ENCODE data around the gene WDR93.

GRCh38 chr15:89745768-89746167, 55.2 kb downstream of the WDR93 start:
- TF ChIP-seq, protein P1, sequence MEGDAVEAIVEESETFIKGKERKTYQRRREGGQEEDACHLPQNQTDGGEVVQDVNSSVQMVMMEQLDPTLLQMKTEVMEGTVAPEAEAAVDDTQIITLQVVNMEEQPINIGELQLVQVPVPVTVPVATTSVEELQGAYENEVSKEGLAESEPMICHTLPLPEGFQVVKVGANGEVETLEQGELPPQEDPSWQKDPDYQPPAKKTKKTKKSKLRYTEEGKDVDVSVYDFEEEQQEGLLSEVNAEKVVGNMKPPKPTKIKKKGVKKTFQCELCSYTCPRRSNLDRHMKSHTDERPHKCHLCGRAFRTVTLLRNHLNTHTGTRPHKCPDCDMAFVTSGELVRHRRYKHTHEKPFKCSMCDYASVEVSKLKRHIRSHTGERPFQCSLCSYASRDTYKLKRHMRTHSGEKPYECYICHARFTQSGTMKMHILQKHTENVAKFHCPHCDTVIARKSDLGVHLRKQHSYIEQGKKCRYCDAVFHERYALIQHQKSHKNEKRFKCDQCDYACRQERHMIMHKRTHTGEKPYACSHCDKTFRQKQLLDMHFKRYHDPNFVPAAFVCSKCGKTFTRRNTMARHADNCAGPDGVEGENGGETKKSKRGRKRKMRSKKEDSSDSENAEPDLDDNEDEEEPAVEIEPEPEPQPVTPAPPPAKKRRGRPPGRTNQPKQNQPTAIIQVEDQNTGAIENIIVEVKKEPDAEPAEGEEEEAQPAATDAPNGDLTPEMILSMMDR (IDR thresholded peaks at IDR 0.05), result no peak
- TF ChIP-seq POLR2A (IDR thresholded peaks at IDR 0.05), result no peak
